HPDE6-E6E7 (cell line): ENCODE data around the gene CLEC2L.

Experiments
- DNase-seq: peaks from one replicate; pipeline ENCODE4 v3.0.0; 2011; ENCODE audit warnings: missing footprints; ENCODE audit errors: extremely low spot score

The CLEC2L gene

GRCh38 chr7:139575338-139575680, 51.8 kb downstream of the CLEC2L start:
- DNase-seq, result no peak

GRCh38 chr7:139576179-139576973, 52.9 kb downstream of the CLEC2L start:
- no peak for DNase-seq

GRCh38 chr7:139580435-139580834, 57.0 kb downstream of the CLEC2L start:
- no peak for DNase-seq

- DNase-seq, result no peak
Measured at GRCh38 chr7:139582130-139582650, 58.7 kb downstream of the CLEC2L start.

GRCh38 chr7:139582671-139583155, 59.2 kb downstream of the CLEC2L start:
- DNase-seq, result no peak

GRCh38 chr7:139583826-139584553, 60.5 kb downstream of the CLEC2L start:
- DNase-seq, result no peak

- no peak for DNase-seq
Measured at GRCh38 chr7:139585042-139585441, 61.6 kb downstream of the CLEC2L start.

GRCh38 chr7:139586286-139586685, 62.8 kb downstream of the CLEC2L start:
- DNase-seq, result no peak

- DNase-seq, result no peak
Measured at GRCh38 chr7:139587535-139587934, 64.0 kb downstream of the CLEC2L start.

- no peak for DNase-seq
Measured at GRCh38 chr7:139588632-139589031, 65.1 kb downstream of the CLEC2L start.

GRCh38 chr7:139589474-139589873, 66.0 kb downstream of the CLEC2L start:
- DNase-seq, result no peak

- no peak for DNase-seq
Measured at GRCh38 chr7:139591550-139592195, 68.2 kb downstream of the CLEC2L start.

GRCh38 chr7:139592801-139593461, 69.4 kb downstream of the CLEC2L start:
- no peak for DNase-seq

- no peak for DNase-seq
Measured at GRCh38 chr7:139594090-139594489, 70.6 kb downstream of the CLEC2L start.
